Chondrocyte (in vitro differentiated cells): Measurements from ENCODE around the gene GMNN. TPM values are rescaled to one million over a fixed set of nuclear protein-coding genes. Genes with fewer than 3 reads are reported as not detected.
A peak's percentile ranks its signal among the peaks of the same experiment; 100 is the strongest.
"Not testable (repeated sequence)": the region's sequence is repeated elsewhere in the genome, so short reads cannot be mapped to it uniquely, and the experiment has no call there.

Source experiments
- DNase-seq: peaks from one replicate; pipeline ENCODE4 v3.0.0; 2021; ENCODE audit warnings: mixed read lengths, low spot score
- H3K27ac Mint-ChIP-seq: one replicate; pipeline ENCODE4 v1.8.0; 2021; ENCODE audit warnings: mild to moderate bottlenecking, moderate library complexity, mixed read lengths; ENCODE audit not compliant: unreplicated experiment
- H3K27me3 Mint-ChIP-seq: 2 replicates; pipeline ENCODE4 v1.8.0; 2021; ENCODE audit warnings: low read depth, mixed read lengths
- H3K36me3 Mint-ChIP-seq: 2 replicates; pipeline ENCODE4 v1.8.0; 2021; ENCODE audit warnings: low read depth, mixed read lengths
- H3K4me1 Mint-ChIP-seq: 2 replicates; pipeline ENCODE4 v1.8.0; 2021; ENCODE audit warnings: low read depth, mild to moderate bottlenecking, mixed read lengths
- H3K4me3 Mint-ChIP-seq: one replicate; pipeline ENCODE4 v1.8.0; 2021; ENCODE audit warnings: mild to moderate bottlenecking, moderate library complexity, mixed read lengths; ENCODE audit not compliant: unreplicated experiment
- H3K9me3 Mint-ChIP-seq: 2 replicates; pipeline ENCODE4 v1.8.0; 2021; ENCODE audit warnings: low read depth, mixed read lengths
- long read RNA-seq: library from polyadenylated mRNA; stranded (forward); transcript quantifications from one replicate; pipeline ENCODE4 v2.0.0, GENCODE V29; 2021
- total RNA-seq: library from RNA; stranded (reverse); gene quantifications from 3 replicates; pipeline ENCODE4 v1.2.1, GENCODE V29; 2021
- TF ChIP-seq, protein P1 (sequence below): fragments of 200-600 bp; sonication (generic); IDR thresholded peaks from 2 replicates; pipeline ENCODE4 v1.5.0; 2021; ENCODE audit warnings: antibody characterized with exemption, mild to moderate bottlenecking, moderate library complexity

Gene GMNN
- 13.6 to 22.9 TPM (median 13.8 TPM) in 3 replicates for total RNA-seq
- long read RNA-seq, transcript GMNN-202 (7 exons, 1,133 nt), result minor isoform, 5 of 23 reads
- long read RNA-seq, transcript GMNN-201 (7 exons, 1,262 nt), result major isoform, 16 of 23 reads
- long read RNA-seq, partial matches to known transcripts, result 0 of 23 reads
- long read RNA-seq, other reads (novel, unspliced or antisense), result 2 of 23 reads

DNA sequence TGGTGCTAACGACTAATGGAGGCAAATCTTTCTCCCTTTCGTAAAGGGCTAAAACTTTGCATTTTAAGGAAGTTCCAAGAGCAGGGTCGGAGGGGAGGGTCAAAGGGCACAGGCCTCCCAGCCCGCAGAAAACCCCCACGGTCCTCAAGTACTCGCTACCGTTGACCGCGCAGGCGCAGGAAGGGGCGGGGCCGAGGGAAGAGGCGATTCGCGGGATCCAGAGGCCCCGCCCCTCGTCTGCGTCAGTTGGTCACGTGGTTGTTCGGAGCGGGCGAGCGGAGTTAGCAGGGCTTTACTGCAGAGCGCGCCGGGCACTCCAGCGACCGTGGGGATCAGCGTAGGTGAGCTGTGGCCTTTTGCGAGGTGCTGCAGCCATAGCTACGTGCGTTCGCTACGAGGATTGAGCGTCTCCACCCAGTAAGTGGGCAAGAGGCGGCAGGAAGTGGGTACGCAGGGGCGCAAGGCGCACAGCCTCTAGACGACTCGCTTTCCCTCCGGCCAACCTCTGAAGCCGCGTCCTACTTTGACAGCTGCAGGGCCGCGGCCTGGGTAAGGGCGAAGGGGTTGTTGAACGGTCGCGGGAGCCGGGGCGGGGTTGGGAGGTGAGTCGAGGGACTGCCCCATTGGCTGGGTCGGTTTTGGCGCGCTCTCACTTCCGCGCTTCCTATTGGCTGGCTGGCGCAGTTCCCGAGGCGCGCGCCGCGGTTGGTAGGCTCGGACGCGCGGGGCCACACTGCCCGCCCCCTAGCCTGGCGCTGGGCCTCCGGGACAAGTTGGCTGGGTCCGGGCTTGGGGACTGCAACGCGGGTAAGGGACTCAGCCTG is at the start of gene GMNN:
Gene GMNN, plus strand, starts transcription at position 242 of the 824 bp plus-strand sequence. CDS start 2,310 bp downstream, outside the sequence.
- Mint-ChIP-seq H3K4me1 (peaks cover 23% of the 10 kb centered on the region), H3K9me3 (no peaks in the 10 kb centered on the region), H3K4me3 (peak within 1 kb of the TSS; percentile 99), H3K36me3 (no peaks in the 10 kb centered on the region), H3K27ac (peak within 1 kb of the TSS; percentile 97), H3K27me3 (no peaks in the 10 kb centered on the region)
- TF ChIP-seq, protein P1, sequence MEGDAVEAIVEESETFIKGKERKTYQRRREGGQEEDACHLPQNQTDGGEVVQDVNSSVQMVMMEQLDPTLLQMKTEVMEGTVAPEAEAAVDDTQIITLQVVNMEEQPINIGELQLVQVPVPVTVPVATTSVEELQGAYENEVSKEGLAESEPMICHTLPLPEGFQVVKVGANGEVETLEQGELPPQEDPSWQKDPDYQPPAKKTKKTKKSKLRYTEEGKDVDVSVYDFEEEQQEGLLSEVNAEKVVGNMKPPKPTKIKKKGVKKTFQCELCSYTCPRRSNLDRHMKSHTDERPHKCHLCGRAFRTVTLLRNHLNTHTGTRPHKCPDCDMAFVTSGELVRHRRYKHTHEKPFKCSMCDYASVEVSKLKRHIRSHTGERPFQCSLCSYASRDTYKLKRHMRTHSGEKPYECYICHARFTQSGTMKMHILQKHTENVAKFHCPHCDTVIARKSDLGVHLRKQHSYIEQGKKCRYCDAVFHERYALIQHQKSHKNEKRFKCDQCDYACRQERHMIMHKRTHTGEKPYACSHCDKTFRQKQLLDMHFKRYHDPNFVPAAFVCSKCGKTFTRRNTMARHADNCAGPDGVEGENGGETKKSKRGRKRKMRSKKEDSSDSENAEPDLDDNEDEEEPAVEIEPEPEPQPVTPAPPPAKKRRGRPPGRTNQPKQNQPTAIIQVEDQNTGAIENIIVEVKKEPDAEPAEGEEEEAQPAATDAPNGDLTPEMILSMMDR, result no peak
- DNase-seq, result peak; percentile 99

DNA sequence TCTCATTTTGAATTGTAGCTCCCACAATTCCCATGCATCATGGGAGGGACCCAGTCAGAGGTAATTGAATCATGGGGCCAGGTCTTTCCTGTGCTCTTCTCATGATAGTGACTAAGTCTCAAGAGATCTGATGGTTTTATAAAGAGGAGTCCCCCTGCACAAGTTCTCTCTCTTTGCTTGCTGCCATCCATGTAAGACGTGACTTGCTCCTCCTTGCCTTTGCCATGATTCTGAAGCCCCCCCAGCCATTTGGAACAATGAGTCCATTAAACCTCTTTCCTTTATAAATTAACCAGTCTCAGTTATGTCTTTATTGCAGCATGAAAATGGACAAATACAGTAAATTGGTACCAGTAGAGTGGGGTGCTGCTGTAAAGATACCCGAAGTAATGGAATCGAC is 44.1 kb upstream of the GMNN start:
- H3K36me3 Mint-ChIP-seq, H3K4me1 Mint-ChIP-seq, H3K27ac Mint-ChIP-seq, DNase-seq, H3K4me3 Mint-ChIP-seq, H3K27me3 Mint-ChIP-seq, H3K9me3 Mint-ChIP-seq: not testable (repeated sequence)

DNA sequence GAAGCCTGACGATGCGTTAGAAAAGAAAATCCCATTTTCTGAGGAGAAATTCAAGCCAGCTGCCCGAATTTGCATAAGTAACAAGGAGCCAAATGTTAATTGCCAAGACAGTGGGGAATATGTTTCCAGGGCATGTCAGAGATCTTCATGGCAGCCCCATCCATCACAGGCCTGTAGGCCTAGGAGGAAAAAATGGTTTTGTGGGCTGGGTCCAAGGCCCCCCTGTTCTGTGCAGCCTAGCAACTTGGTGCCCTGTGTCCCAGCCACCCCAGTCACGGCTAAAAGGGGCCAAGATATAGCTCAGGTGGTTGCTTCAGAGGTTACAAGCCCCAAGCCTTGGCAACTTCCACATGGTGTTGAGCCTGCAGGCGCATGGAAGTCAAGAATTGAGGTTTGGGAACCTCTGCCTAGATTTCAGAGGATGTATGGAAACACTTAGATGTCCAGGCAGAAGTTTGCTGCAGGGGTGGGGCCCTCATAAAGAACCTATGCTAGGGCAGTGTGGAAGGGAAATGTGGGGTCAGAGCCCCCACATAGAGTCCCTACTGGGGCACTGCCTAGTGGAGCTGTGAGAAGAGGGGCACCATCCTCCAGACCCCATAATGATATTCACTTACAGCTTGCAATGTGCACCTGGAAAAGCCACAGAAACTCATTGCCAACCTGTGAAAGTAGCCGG is 43.1 kb upstream of the GMNN start:
- H3K27ac Mint-ChIP-seq, H3K4me1 Mint-ChIP-seq, H3K27me3 Mint-ChIP-seq, H3K9me3 Mint-ChIP-seq, H3K36me3 Mint-ChIP-seq, DNase-seq, H3K4me3 Mint-ChIP-seq: not testable (repeated sequence)

DNA sequence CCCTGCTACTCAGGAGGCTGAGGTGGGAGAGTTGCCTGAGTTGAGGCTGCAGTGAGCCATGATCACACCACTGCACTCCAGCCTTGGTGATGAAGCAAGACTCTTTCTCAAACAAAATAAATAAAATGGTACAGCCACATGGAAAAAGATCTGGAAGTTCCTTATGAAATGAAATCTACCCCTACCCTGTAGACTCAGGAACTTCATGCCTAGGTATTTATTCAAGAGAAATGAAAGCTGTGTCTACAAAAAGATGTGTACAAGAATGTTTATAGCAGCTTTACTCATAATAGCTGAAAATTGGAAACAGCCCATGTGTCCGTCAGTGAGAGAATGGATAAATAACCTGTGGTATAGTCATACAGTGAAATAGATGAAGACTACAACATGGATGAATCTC is 40.6 kb upstream of the GMNN start:
- TF ChIP-seq, protein P1, result no peak
- H3K27me3 Mint-ChIP-seq, result no peaks in the 10 kb centered on the region
- DNase-seq, result no peak
- H3K36me3 Mint-ChIP-seq, result peaks cover 3% of the 10 kb centered on the region
- H3K4me1 Mint-ChIP-seq, result no peaks in the 10 kb centered on the region
- H3K4me3 Mint-ChIP-seq, result no peak overlapping the region
- no peak overlapping the region for H3K27ac Mint-ChIP-seq
- H3K9me3 Mint-ChIP-seq, result peaks cover 7% of the 10 kb centered on the region

DNA sequence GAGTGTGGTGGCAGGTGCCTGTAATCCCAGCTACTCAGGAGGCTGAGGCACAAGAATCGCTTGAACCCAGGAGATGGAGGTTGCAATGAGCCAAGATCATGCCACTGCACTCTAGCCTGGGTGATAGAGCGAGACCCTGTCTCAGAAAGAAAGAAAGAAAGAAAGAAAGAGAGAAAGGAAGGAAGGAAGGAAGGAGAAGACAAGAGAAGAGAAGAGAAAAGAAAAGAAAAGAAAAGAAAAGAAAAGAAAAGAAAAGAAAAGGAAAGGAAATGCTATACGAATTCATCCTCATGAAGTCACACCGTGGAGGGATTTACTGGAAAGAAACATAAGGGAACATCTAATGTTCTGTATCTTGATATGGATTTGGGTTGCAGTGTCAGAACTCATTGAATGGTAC is 40.0 kb upstream of the GMNN start:
- H3K27ac Mint-ChIP-seq, H3K27me3 Mint-ChIP-seq, H3K9me3 Mint-ChIP-seq, DNase-seq, H3K4me3 Mint-ChIP-seq, H3K36me3 Mint-ChIP-seq, H3K4me1 Mint-ChIP-seq: not testable (repeated sequence)

DNA sequence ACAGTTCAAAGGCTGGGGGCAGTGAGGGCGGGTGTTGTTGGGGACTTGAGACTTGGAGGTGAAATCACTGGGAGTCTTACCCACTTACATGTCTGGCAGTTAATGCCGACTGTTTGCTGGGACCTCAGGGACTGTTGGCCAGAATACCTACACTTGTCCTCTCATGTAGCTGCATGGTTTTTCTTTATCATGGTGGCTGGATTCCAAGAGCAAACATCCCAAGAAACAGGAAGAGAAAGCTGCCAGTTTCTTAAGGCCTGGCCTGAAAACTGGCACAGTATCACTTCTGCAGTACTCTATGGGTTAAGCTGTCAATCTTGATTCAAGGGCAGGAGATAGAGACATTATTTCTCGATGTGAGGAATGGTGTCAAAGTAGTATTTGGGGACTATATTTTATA is 36.0 kb upstream of the GMNN start:
- Mint-ChIP-seq H3K9me3 (no peaks in the 10 kb centered on the region), H3K4me3 (no peak overlapping the region), H3K27me3 (no peaks in the 10 kb centered on the region), H3K27ac (no peak overlapping the region), H3K36me3 (no peaks in the 10 kb centered on the region), H3K4me1 (peaks cover 25% of the 10 kb centered on the region)
- TF ChIP-seq, protein P1, result no peak
- DNase-seq, result no peak
